HG02938 (cell line): ENCODE measurements around the gene GBP2.
A peak's percentile ranks its signal among the peaks of the same experiment; 100 is the strongest.

Source experiments
- ATAC-seq: cut with Tn5 transposase; IDR thresholded peaks from one replicate; pipeline ENCODE4 v1.9.1; 2021; ENCODE audit warnings: mild to moderate bottlenecking, moderate library complexity; ENCODE audit not compliant: unreplicated experiment

GBP2 gene

DNA sequence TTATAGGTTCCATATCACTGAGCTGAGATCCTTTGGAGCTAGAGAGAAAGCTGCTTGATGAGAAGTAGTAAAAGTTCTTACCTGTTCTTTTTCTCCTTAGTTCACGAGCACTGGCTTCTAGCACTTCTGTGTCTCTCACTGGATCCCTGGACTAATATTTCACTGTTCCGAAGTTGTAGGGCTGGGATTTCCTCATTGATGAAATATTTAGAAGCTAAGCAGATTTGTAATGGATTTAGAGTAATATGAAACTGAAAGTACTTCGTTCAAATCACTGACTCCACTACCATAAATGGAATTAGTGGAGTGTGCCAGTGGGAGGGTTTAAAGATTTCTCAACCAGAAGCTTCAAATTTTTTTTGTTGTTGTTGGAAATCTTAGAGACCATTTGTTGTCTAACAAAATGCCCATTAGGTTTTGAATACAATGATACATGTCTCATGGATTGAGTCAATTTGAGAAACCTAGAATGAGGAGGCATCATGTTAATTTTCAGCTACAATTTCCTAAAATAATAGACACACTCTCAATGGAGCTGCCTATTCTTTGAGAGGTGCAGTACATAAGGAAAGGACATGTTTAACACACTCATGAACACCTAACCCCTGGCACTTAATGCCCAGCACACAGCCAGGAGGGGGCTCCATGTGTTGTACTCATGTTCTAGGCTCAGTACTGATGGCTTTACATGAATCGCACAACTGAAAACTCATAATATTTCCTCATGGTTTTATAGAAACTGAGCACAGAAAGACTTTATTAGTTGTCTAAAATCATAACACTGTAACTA, 60.6 kb downstream of the GBP2 start, which contains the start of gene GBP1:
Gene GBP1, minus strand, starts transcription at position 130 of the 790 bp plus-strand sequence. CDS start 1,974 bp downstream, outside the sequence.
- peak; percentile 57 for ATAC-seq

DNA sequence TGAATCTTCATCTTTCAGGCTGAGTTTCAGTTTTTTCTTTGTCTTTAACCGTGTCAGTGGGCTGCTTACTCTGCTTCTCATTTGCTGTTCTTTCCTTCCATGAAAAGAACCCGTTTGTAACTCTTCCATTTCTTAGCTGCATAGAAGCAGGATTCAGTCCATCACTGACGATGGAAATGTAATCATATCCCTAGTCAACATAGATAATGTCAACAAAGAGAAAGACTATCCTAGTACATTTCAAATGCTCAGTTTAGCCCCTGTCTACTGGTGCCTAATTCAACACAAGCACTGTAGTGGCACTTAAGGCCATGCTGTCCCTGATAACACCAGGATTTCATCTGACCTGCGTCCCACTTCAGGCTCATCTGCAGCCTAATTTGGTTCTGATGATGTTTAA, 61.3 kb downstream of the GBP2 start:
- ATAC-seq, result peak; percentile 36

DNA sequence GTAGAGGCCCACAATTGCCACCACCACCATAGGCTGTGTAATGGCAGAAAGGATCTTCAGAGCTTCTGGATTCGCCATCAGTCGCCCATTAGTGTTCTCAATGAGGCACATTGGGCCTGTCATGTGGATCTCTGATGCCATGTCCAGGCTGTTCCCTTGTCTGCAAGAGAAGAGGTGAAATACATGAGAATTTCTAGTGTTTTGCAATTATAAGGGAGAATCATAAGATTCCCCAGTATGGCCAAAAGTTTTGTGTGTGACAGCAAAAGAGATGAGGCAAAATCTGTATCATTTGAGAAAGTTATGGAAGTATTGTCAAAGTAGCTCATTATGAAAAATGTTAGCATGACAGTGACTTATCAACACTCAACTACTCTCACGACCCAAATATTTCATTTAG, 62.8 kb downstream of the GBP2 start:
- no peak for ATAC-seq

DNA sequence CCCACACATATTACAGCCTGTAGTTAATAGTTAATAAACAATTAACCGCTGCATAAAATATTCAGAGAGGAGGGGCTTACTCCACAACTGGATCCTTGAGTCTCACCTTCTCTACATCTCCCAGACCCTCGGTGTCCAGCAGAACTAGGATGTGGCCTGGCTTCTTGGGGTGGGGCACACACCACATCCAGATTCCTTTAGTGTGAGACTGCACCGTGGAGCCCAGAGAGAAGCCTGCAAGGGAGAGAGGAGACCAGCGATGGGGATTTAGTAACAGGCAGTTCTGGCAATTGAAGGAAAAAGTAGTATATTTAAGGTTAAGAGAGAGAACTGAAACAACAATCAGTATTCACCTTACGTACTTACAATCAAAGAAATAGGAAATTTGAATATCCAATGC, 65.8 kb downstream of the GBP2 start:
- ATAC-seq, result no peak
